ENCODE measurements around the gene GNB1L. TPM values are rescaled to one million over a fixed set of nuclear protein-coding genes. Genes with fewer than 3 reads are reported as not detected.
A peak's percentile ranks its signal among the peaks of the same experiment; 100 is the strongest.

Gene GNB1L
- total RNA-seq, 1 donor from 2014 or later, result 7.8 TPM

DNA sequence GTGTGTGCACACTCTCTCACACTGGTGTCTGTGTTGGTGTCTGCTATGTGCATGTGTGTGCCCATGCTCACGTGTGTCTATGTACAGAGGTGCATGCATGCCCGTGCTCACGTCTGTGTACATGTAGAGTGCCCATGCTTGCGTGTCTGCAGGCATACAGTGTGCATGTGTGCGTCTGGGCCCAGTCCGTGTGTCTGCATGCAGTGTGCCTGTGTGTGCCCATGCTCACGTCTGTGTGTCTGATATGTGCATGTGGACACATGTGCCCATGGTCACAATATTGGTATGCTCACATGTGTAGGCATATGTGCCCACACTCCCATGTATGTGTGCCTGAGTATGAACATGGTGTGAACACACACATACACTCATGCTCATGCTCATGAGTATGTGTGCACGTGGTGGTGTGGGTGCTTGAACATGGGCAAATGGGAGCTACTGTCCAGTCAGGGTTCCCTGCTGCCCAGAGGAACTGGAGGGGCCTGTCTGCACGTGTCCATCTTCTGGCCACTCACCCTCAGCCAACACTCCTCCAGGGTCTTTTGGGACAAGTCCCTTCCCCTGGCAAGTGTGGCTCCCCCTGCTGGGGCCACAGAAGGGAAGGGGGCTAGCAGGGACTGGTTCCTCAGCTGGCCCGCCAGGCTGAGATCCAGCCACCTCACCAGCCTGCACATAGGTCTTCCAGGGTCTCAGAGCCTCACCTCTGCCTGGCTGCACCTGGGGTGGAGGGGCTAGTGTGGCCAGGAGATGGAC, 101.4 kb downstream of the GNB1L start:
- TF ChIP-seq, protein P1, sequence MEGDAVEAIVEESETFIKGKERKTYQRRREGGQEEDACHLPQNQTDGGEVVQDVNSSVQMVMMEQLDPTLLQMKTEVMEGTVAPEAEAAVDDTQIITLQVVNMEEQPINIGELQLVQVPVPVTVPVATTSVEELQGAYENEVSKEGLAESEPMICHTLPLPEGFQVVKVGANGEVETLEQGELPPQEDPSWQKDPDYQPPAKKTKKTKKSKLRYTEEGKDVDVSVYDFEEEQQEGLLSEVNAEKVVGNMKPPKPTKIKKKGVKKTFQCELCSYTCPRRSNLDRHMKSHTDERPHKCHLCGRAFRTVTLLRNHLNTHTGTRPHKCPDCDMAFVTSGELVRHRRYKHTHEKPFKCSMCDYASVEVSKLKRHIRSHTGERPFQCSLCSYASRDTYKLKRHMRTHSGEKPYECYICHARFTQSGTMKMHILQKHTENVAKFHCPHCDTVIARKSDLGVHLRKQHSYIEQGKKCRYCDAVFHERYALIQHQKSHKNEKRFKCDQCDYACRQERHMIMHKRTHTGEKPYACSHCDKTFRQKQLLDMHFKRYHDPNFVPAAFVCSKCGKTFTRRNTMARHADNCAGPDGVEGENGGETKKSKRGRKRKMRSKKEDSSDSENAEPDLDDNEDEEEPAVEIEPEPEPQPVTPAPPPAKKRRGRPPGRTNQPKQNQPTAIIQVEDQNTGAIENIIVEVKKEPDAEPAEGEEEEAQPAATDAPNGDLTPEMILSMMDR (IDR thresholded peaks at IDR 0.05), result no peak
- no peak for DNase-seq
- no peak overlapping the region for H3K4me3 ChIP-seq
- no peak overlapping the region for H3K27ac ChIP-seq
- peaks cover 76% of the 10 kb centered on the region for H3K27me3 ChIP-seq
- no peaks in the 10 kb centered on the region for H3K9me3 ChIP-seq
- ATAC-seq, result no peak
- H3K36me3 ChIP-seq, result no peaks in the 10 kb centered on the region
- intact Hi-C loops (cut with DNase I), result no loop called here
- peaks cover 14% of the 10 kb centered on the region for H3K4me1 ChIP-seq

DNA sequence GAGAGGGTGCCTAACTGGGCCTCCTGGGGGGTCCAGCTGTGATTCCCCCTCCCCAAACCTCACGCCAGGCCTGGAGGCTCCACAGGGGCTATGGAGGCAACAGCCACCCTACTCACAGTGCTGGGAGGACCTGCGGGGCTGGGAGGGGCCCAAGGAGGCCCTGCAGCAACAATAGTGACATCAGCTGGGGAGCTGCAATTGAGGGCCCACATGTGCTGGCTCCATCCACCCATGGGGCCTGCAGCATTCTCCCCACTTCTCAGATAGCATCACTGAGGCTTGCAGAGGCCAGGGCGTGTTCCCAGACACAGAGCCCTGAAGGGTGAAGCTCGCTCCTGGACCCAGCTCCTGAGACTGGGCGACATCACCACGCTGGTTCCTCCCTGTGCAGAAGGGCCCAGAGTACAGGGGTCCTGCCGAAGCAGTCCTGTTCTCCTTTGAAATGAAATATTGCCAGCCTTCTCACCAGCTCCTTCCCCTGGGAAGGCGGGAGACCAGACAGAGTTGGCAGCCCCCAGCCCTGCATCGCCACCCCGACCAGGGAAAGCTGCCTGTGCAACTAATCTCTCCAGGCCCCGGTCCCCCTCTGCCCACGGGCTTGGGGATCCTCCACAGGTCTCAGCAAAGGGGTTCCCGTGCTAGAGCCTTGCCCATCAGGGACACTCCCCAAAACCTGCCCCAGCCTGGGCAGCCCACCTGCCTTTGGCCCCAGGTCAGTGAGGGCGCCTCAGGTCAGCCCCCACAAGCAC, 103.0 kb downstream of the GNB1L start:
- intact Hi-C loops (cut with DNase I), result no loop called here
- ATAC-seq (no peak), DNase-seq (no peak)
- TF ChIP-seq, protein P1 (IDR thresholded peaks at IDR 0.05), result no peak
- Histone ChIP-seq H3K4me3 (no peak overlapping the region), H3K36me3 (no peaks in the 10 kb centered on the region), H3K9me3 (no peaks in the 10 kb centered on the region), H3K27me3 (peaks cover 62% of the 10 kb centered on the region), H3K4me1 (peaks cover 6% of the 10 kb centered on the region), H3K27ac (no peak overlapping the region)

DNA sequence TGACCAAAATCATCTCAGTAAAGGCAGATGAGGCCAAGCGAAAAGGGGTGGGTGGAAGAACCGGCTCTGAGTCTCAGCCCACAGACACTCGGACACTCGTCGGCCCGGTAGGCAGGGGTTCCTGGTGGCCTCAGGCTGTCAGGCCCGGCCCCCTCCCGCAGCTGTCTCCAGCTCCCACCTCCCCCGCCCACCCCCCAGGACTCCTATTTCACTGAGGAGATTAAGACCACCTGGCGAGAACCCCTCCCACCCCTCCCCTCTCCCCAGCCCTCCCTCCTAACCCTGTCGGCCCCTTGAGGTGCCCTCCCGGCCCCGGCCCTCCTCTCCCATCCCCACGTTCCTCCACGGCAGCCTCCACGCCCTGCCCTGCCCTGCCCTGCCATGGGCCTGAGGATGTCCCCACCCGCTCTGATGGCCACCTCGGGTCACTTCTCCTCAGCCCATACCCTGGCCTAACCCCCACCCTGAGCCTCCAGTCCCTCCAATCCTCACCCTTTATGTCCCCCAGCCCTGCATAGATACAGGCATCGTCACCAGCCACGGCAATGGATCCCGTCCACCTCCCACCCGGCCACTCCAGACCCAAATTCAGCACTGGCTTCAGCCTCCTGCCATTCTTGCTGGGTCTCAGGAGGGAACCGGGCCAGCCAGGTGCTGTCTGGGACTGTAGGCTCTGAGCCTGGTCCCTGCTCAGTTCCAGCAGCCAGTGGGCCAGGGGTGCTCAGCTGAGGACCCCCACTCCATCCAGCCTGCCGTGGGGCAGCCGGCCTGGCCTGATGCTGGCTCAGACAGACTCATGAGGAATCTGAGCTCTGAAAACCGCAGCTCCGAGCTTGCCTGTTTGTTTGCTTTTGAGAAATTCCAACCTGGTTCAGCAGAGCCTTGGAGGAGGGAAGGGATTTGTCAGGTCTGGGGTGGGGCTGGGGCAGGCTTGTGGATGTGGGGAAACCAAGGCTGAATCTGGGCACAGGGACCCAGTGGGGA, 103.9 kb downstream of the GNB1L start:
- DNase-seq (no peak), ATAC-seq (peak; percentile 21)
- TF ChIP-seq, protein P1 (IDR thresholded peaks at IDR 0.05), result no peak
- intact Hi-C loops (cut with DNase I), result no loop called here
- Histone ChIP-seq H3K27me3 (peaks cover 53% of the 10 kb centered on the region), H3K4me1 (no peaks in the 10 kb centered on the region), H3K4me3 (no peak overlapping the region), H3K36me3 (no peaks in the 10 kb centered on the region), H3K27ac (no peak overlapping the region), H3K9me3 (no peaks in the 10 kb centered on the region)

DNA sequence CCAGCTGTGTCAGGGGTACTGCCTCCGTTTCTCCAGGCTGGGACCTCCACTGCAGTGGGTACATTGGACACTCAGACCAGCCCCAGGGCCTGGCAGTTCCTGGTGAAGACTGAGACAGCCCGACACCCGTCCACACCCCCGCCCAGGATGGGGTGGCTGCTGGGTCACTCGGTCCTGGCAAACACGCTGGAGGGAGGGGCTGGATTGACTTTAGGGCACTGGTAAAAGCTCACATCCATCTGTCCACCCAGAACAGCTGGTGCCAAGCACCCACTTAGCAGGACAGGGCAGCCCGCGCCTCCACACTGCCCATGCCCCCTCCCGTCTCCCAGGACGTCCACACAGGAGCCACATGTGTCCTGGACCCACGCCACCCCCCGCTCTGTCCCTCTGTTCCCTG, 104.8 kb downstream of the GNB1L start:
- intact Hi-C loops (cut with DNase I), result no loop called here
- TF ChIP-seq, protein P1 (IDR thresholded peaks at IDR 0.05), result no peak
- Histone ChIP-seq H3K36me3 (no peaks in the 10 kb centered on the region), H3K27ac (no peak overlapping the region), H3K9me3 (no peaks in the 10 kb centered on the region), H3K4me3 (no peak overlapping the region), H3K4me1 (no peaks in the 10 kb centered on the region), H3K27me3 (peaks cover 44% of the 10 kb centered on the region)
- ATAC-seq (no peak), DNase-seq (no peak)

DNA sequence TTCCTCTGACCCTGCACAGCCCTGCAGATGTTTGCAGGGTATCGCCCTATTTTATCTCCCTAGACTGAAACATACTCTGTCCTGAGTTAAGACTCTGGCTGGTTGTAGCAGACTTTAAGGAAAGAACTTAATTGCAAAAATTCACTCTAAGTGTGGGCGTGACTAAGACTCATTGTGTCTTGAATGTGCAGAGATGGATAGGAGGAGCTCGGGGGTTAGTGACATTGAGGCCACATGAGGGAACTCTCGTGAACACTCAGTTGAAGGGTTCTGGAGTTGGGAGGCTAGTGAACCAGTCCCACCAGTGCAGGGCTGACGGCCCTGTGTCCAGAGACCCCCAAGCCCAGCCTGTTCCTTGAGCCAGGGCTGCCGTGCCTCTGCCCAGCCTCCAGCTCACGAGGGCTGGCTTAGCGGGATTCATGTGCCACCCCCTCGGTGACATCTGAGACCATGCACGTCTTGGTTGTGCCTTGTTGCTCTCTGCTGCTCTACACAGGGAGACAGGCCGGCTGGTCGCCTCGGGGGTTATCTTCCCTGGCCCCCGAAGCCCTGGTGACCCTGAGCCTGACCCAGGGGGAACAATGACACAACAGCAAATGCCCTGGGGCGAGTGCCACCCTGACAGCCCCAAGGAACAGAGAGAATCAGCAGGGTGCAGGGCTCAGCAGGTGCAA, 105.5 kb downstream of the GNB1L start:
- Histone ChIP-seq H3K9me3 (no peaks in the 10 kb centered on the region), H3K4me3 (no peak overlapping the region), H3K4me1 (no peaks in the 10 kb centered on the region), H3K36me3 (no peaks in the 10 kb centered on the region), H3K27ac (no peak overlapping the region), H3K27me3 (peaks cover 36% of the 10 kb centered on the region)
- DNase-seq (no peak), ATAC-seq (no peak)
- intact Hi-C loops (cut with DNase I), result no loop called here
- TF ChIP-seq, protein P1 (IDR thresholded peaks at IDR 0.05), result no peak

All from upper lobe of right lung (tissue), 1 donor.